ENCODE measurements around the gene IMMP2L. TPM values are rescaled to one million over a fixed set of nuclear protein-coding genes. Genes with fewer than 3 reads are reported as not detected.

IMMP2L gene
- total and polyA plus RNA-seq, 2 of the 8 experiments (the other 6 are each of a cell fraction or from before 2014, with no cell fraction given), result 2.3 to 10.1 TPM

- TF ChIP-seq CHD7 (IDR thresholded peaks at IDR 0.05; ENCODE audit: insufficient replicate concordance, low read length), result no peak
- TF ChIP-seq RNF2 (IDR thresholded peaks at IDR 0.05; ENCODE audit: borderline replicate concordance, low read depth, low read length, missing control alignments, poor library complexity, severe bottlenecking), result no peak
- no peak for TF ChIP-seq SP4 (IDR thresholded peaks at IDR 0.05; ENCODE audit: low read length)
- TF ChIP-seq POLR2A (IDR thresholded peaks at IDR 0.05; ENCODE audit: control extremely low read depth in 1 of 2, low read depth in 2 of 2, low read length in 2 of 2), result no peak
- no peak for TF ChIP-seq NRF1 (IDR thresholded peaks at IDR 0.05; ENCODE audit: low read depth, low read length)
- TF ChIP-seq BRCA1 (IDR thresholded peaks at IDR 0.05; ENCODE audit: low read depth, low read length), result no peak
- TF ChIP-seq FOSL1 (IDR thresholded peaks at IDR 0.05; ENCODE audit: insufficient read depth, low read depth, low read length), result no peak
- TF ChIP-seq JUN (IDR thresholded peaks at IDR 0.05; ENCODE audit: low read depth, low read length), result no peak
Measured at GRCh38 chr7:110623436-110623835, 938.9 kb downstream of the IMMP2L start (continued).

All from H1 (cell line).